Upper lobe of left lung (tissue), 6 donors: ENCODE data around the gene DMTF1. TPM values are rescaled to one million over a fixed set of nuclear protein-coding genes. Genes with fewer than 3 reads are reported as not detected.
"Not testable (repeated sequence)": the region's sequence is repeated elsewhere in the genome, so short reads cannot be mapped to it uniquely, and the experiment has no call there.

Experiments used
- ATAC-seq, 2 donors: fragments of 200-7000 bp; cut with Tn5 transposase; one replicate each; pipeline ENCODE4 v1.9.1; 2022; ENCODE audit warnings: mild to moderate bottlenecking in 2 of 2, moderate library complexity in 2 of 2; ENCODE audit not compliant: low FRiP score in 2 of 2
- DNase-seq, 2 donors: peaks; one replicate each; pipeline ENCODE4 v3.0.0-alpha.2; 2019 to 2020
- H3K27ac ChIP-seq, 4 donors: fragments of 200-600 bp; sonication (generic); one replicate each; pipeline ENCODE4 v1.5.1; 2016 to 2019
- H3K27me3 ChIP-seq, 4 donors: fragments of 200-600 bp; sonication (generic); one replicate each; pipeline ENCODE4 v1.5.1; 2017 to 2019
- H3K36me3 ChIP-seq, 4 donors: fragments of 200-600 bp; sonication (generic); one replicate each; pipeline ENCODE4 v1.5.1; 2016 to 2019
- H3K4me1 ChIP-seq, 4 donors: fragments of 200-600 bp; sonication (generic); one replicate each; pipeline ENCODE4 v1.5.1; 2018 to 2019
- H3K4me3 ChIP-seq, 4 donors: fragments of 200-600 bp; sonication (generic); one replicate each; pipeline ENCODE4 v1.5.1; 2017 to 2019; ENCODE audit warnings: mild to moderate bottlenecking in 2 of 4, moderate library complexity in 1 of 4
- H3K9me3 ChIP-seq, 4 donors: fragments of 200-600 bp; sonication (generic); one replicate each; pipeline ENCODE4 v1.5.1; 2018 to 2019
- EP300 ChIP-seq, 4 donors: sonication (generic); formaldehyde crosslinking; IDR thresholded peaks; one replicate each; pipeline ENCODE4 v1.5.1; 2017; ENCODE audit warnings: antibody characterized with exemption in 4 of 4, control low read depth in 2 of 4
- POLR2A ChIP-seq, 4 donors: fragments of 450-650 bp; IDR thresholded peaks; one replicate each; pipeline ENCODE4 v1.5.1; 2016 to 2017; ENCODE audit warnings: antibody characterized with exemption in 4 of 4, mild to moderate bottlenecking in 2 of 4
- POLR2AphosphoS5 ChIP-seq, 2 donors: sonication (generic); formaldehyde crosslinking; IDR thresholded peaks; one replicate each; pipeline ENCODE4 v1.5.1; 2017; ENCODE audit warnings: antibody characterized with exemption in 2 of 2
- WGBS, 2 donors: methylation state at CpG; one replicate each; pipeline ENCODE4 v1.1.5; 2017 to 2018; 5-methylcytosine and 5-hydroxymethylcytosine counted together
- total RNA-seq, 6 donors: library from RNA; depleted of rRNA in 4 of 6; stranded (reverse); fragments of >200 nt in 4 of 6; gene quantifications; one replicate each; pipeline versions ENCODE4 v1.1.0 to v1.2.1, GENCODE V29; 2016 to 2021
- TF ChIP-seq, protein P1 (sequence below), 6 experiments: fragments of 450-650 bp in 4 of 6; fragments of 200-600 bp in 2 of 6; sonication (generic) in 2 of 6; IDR thresholded peaks; one replicate each; pipeline ENCODE4 v1.5.1; 2016 to 2019; ENCODE audit warnings: antibody characterized with exemption in 6 of 6
- donor health status: DM: no; HTN: no; CAD: no; lungs with moderate emphysema.
- donor health status: DM: no; HTN: yes; CAD: no; lungs with severe emphysema.

DMTF1 gene
- total RNA-seq, 6 donors from 2014 or later: 51.8 to 258 (median 77.7) TPM

DNA sequence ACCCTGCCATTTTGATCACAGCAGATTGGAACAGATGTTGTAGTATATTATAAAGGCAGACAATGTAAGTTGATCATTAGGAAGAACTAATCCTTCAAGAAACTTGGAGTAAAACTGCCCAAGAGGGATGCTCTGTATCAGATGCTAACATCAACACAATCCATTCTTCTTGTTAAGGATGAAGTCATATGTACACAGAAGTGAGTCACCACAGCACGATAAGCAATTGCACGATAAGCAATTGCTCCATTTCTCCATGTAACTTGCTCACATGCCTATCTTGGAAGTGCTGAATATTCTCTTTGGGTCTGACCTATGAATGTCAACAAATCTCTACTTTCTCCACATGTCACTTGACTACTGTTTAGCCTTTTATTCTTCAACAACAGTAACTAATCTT lies 41.5 kb upstream of the DMTF1 start:
- Histone ChIP-seq H3K4me3 (no peak overlapping the region), H3K4me1 (no peaks in the 10 kb centered on the region), H3K9me3 (no peaks in the 10 kb centered on the region), H3K27ac (no peak overlapping the region), H3K36me3 (no peaks in the 10 kb centered on the region), H3K27me3 (no peaks in the 10 kb centered on the region)
- TF ChIP-seq POLR2AphosphoS5 (IDR thresholded peaks at IDR 0.05) (no peak), EP300 (IDR thresholded peaks at IDR 0.05) (no peak), POLR2A (IDR thresholded peaks at IDR 0.05) (no peak)
- TF ChIP-seq, protein P1, sequence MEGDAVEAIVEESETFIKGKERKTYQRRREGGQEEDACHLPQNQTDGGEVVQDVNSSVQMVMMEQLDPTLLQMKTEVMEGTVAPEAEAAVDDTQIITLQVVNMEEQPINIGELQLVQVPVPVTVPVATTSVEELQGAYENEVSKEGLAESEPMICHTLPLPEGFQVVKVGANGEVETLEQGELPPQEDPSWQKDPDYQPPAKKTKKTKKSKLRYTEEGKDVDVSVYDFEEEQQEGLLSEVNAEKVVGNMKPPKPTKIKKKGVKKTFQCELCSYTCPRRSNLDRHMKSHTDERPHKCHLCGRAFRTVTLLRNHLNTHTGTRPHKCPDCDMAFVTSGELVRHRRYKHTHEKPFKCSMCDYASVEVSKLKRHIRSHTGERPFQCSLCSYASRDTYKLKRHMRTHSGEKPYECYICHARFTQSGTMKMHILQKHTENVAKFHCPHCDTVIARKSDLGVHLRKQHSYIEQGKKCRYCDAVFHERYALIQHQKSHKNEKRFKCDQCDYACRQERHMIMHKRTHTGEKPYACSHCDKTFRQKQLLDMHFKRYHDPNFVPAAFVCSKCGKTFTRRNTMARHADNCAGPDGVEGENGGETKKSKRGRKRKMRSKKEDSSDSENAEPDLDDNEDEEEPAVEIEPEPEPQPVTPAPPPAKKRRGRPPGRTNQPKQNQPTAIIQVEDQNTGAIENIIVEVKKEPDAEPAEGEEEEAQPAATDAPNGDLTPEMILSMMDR (IDR thresholded peaks at IDR 0.05): no peak
- ATAC-seq: peak in 1 of 2 donors; percentile 65
- WGBS, 2 donors: 68 to 81% methylated on average over 2 of the region's 2 CpGs
- DNase-seq: no peak

DNA sequence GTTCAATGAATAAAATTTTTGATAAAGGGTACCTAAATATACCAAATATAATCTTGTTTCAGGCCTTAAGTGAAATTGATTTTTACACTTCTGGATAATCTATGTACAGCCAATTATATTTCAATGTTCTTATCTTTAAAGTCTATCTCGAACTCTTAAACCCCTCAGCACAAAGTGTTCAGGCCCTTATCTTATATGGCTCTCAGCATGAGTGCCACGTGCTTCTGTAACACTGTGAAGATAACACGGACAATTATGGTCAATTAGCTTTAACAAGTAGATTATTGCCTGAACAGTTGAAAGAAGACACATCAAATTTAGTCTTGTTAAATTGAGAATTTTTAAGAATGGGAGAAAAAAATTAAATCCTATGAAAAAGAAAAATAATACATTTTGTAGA lies 40.4 kb upstream of the DMTF1 start:
- H3K27me3 ChIP-seq: no peaks in the 10 kb centered on the region
- 69 to 79% methylated on average over 3 of the region's 3 CpGs for WGBS, 2 donors
- no peaks in the 10 kb centered on the region for H3K4me1 ChIP-seq
- no peak for ATAC-seq
- no peak overlapping the region for H3K4me3 ChIP-seq
- no peak overlapping the region for H3K27ac ChIP-seq
- no peaks in the 10 kb centered on the region for H3K9me3 ChIP-seq
- no peaks in the 10 kb centered on the region for H3K36me3 ChIP-seq
- no peak for TF ChIP-seq EP300 (IDR thresholded peaks at IDR 0.05)
- TF ChIP-seq, protein P1 (IDR thresholded peaks at IDR 0.05): no peak
- TF ChIP-seq POLR2AphosphoS5 (IDR thresholded peaks at IDR 0.05): no peak
- no peak for TF ChIP-seq POLR2A (IDR thresholded peaks at IDR 0.05)
- DNase-seq: no peak

DNA sequence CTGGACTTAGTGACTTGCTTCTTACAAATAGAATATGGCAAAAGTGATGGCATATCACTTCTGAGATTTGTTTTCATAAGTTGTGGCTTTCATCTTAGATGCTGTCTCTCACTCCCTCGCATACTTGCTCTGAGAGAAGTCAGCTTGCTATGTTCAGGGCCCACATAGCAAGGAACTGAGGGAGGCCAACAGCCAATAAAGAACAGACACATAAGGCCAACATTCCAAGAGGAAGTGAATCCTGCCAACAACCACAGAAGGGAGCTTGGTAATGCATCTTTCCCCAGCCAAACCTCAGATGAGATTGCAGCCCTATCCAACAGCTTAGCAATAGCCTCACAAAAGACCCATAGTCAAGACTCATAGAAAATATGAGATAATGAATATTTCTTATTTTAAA lies 39.2 kb upstream of the DMTF1 start:
- TF ChIP-seq POLR2A (IDR thresholded peaks at IDR 0.05) (no peak), POLR2AphosphoS5 (IDR thresholded peaks at IDR 0.05) (no peak), EP300 (IDR thresholded peaks at IDR 0.05) (no peak)
- TF ChIP-seq, protein P1 (IDR thresholded peaks at IDR 0.05): no peak
- no peaks in the 10 kb centered on the region for H3K36me3 ChIP-seq
- no peak overlapping the region for H3K4me3 ChIP-seq
- 88 to 90% methylated on average over 1 of the region's 1 CpG for WGBS, 2 donors
- H3K27ac ChIP-seq: no peak overlapping the region
- DNase-seq: no peak
- H3K4me1 ChIP-seq: no peaks in the 10 kb centered on the region
- peak in 1 of 2 donors; percentile 81 for ATAC-seq
- H3K27me3 ChIP-seq: no peaks in the 10 kb centered on the region
- H3K9me3 ChIP-seq: no peaks in the 10 kb centered on the region

DNA sequence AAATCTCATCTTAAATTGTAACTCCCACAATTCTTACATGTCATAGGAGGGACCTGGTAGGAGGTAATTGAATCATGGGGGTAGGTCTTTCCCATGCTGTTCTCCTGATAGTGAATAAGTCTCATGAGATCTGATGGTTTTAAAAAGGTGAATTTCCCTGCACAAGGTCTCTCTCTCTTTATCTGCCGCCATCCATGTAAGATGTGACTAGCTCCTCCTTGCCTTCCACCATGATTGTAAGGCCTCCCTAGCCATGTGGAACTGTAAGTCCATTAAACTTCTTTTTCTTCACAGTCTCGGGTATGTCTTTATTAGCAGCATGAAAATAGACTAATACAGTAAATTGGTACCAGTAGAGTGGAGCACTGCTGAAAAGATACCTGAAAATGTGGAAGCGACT lies 38.3 kb upstream of the DMTF1 start:
- 91 to 95% methylated on average over 3 of the region's 3 CpGs for WGBS, 2 donors
- not testable (repeated sequence) for H3K4me1 ChIP-seq, H3K27ac ChIP-seq, DNase-seq, H3K9me3 ChIP-seq, H3K4me3 ChIP-seq, H3K36me3 ChIP-seq, ATAC-seq, H3K27me3 ChIP-seq

DNA sequence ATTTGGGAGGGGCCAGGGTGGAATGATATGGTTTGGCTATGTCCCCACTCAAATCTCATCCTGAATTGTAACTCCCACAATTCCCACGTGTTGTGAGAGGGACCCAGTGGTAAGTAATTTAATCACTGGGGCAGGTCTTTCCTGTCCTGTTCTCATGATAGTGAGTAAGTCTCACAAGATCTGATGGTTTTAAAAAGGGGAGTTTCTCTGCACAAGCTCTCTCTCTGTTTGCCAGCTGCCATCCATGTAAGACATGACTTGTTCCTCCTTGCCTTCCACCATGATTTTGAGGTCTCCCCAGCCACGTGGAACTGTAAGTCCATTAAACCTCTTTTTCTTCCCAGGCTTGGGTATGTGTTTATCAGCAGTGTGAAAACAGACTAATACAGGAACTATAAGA lies 36.5 kb upstream of the DMTF1 start:
- H3K36me3 ChIP-seq, H3K4me3 ChIP-seq, H3K9me3 ChIP-seq, H3K27me3 ChIP-seq, H3K4me1 ChIP-seq, DNase-seq, H3K27ac ChIP-seq, ATAC-seq: not testable (repeated sequence)
- 77 to 82% methylated on average over 2 of the region's 2 CpGs for WGBS, 2 donors

DNA sequence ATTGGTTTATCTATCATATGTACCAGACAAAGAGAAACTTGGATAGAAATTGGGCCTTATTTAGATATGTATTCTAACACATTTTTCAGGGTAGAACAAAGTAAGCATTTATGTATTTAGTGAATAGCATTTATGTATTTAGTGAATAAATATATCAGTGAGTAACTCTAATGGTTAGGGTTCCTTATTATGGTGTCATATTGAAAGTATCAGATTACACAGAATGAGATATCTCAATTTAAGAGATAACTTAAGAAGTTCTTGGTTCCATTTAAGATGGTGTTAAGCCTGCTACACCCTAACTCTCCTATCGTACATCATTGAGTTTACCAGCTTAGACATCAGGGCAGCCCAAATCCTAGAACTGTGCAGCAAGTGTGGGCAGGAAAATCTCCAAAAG lies 35.9 kb upstream of the DMTF1 start:
- ATAC-seq: no peak
- H3K27ac ChIP-seq: no peak overlapping the region
- no peak for DNase-seq
- no peaks in the 10 kb centered on the region for H3K36me3 ChIP-seq
- no peaks in the 10 kb centered on the region for H3K9me3 ChIP-seq
- no peaks in the 10 kb centered on the region for H3K4me1 ChIP-seq
- 89 to 96% methylated on average over 1 of the region's 1 CpG for WGBS, 2 donors
- H3K4me3 ChIP-seq: no peak overlapping the region
- no peaks in the 10 kb centered on the region for H3K27me3 ChIP-seq
- TF ChIP-seq POLR2AphosphoS5 (IDR thresholded peaks at IDR 0.05) (no peak), POLR2A (IDR thresholded peaks at IDR 0.05) (no peak)
